ENCODE data around the gene LILRB1. TPM values are rescaled to one million over a fixed set of nuclear protein-coding genes. Genes with fewer than 3 reads are reported as not detected.

Gene LILRB1
- polyA plus RNA-seq, 1 donor from 2014 or later, result not detected

- no peaks in the 10 kb centered on the region for H3K27me3 ChIP-seq (ENCODE audit: insufficient read depth, low read depth, low read length)
- TF ChIP-seq REST (IDR thresholded peaks at IDR 0.05; ENCODE audit: borderline replicate concordance) (no peak), SMC3 (conservative IDR thresholded peaks at IDR 0.05; ENCODE audit: poor library complexity) (no peak), CTCF (IDR thresholded peaks at IDR 0.05; ENCODE audit: poor library complexity, severe bottlenecking) (no peak), TAF1 (IDR thresholded peaks at IDR 0.05; ENCODE audit: low read depth) (no peak), EP300 (conservative IDR thresholded peaks at IDR 0.05; ENCODE audit: poor library complexity, severe bottlenecking) (no peak), RAD21 (conservative IDR thresholded peaks at IDR 0.05) (no peak), POLR2AphosphoS5 (IDR thresholded peaks at IDR 0.05) (no peak), EZH2 (IDR thresholded peaks at IDR 0.05; ENCODE audit: borderline replicate concordance, insufficient read depth, low read length, poor library complexity, severe bottlenecking) (no peak), MXI1 (conservative IDR thresholded peaks at IDR 0.05; ENCODE audit: poor library complexity, severe bottlenecking) (no peak)
- H3K9ac ChIP-seq (ENCODE audit: low read length), result no peak overlapping the region
- H3K4me2 ChIP-seq (ENCODE audit: low read length), result no peak overlapping the region
- H3K79me2 ChIP-seq (replicated peaks; ENCODE audit: insufficient read depth, low read length), result no peaks in the 10 kb centered on the region
- H3K36me3 ChIP-seq (ENCODE audit: insufficient read depth, low read length), result no peaks in the 10 kb centered on the region
- H3K9me3 ChIP-seq (ENCODE audit: low read length), result peaks cover 6% of the 10 kb centered on the region
- H2AFZ ChIP-seq (ENCODE audit: low read depth, low read length), result no peak overlapping the region
- no peaks in the 10 kb centered on the region for H4K20me1 ChIP-seq (ENCODE audit: insufficient read depth)
- H3K9me2 ChIP-seq (ENCODE audit: insufficient read depth, low read length), result no peaks in the 10 kb centered on the region
- H3K27ac ChIP-seq (ENCODE audit: low read length), result no peak overlapping the region
- no peak overlapping the region for H3K4me3 ChIP-seq (ENCODE audit: low read length)
- H3F3A ChIP-seq (ENCODE audit: insufficient read depth, low read length, poor library complexity, severe bottlenecking), result no peaks in the 10 kb centered on the region
These were observed 15.6 kb upstream of the LILRB1 start for GRCh38 chr19:54614726-54615125.

GRCh38 chr19:54616057-54616456 is 14.2 kb upstream of the LILRB1 start:
- no peak overlapping the region for H3K4me2 ChIP-seq (ENCODE audit: low read length)
- TF ChIP-seq REST (IDR thresholded peaks at IDR 0.05; ENCODE audit: borderline replicate concordance) (no peak), TAF1 (IDR thresholded peaks at IDR 0.05; ENCODE audit: low read depth) (no peak), MXI1 (conservative IDR thresholded peaks at IDR 0.05; ENCODE audit: poor library complexity, severe bottlenecking) (no peak), EP300 (conservative IDR thresholded peaks at IDR 0.05; ENCODE audit: poor library complexity, severe bottlenecking) (no peak), POLR2AphosphoS5 (IDR thresholded peaks at IDR 0.05) (no peak), EZH2 (IDR thresholded peaks at IDR 0.05; ENCODE audit: borderline replicate concordance, insufficient read depth, low read length, poor library complexity, severe bottlenecking) (no peak), SMC3 (conservative IDR thresholded peaks at IDR 0.05; ENCODE audit: poor library complexity) (no peak), CTCF (IDR thresholded peaks at IDR 0.05; ENCODE audit: poor library complexity, severe bottlenecking) (no peak), RAD21 (conservative IDR thresholded peaks at IDR 0.05) (no peak)

More at GRCh38 chr19:54616057-54616456, 14.2 kb upstream of the LILRB1 start:
- no peaks in the 10 kb centered on the region for H3K27me3 ChIP-seq (ENCODE audit: insufficient read depth, low read depth, low read length)
- no peaks in the 10 kb centered on the region for H4K20me1 ChIP-seq (ENCODE audit: insufficient read depth)
- H3K79me2 ChIP-seq (replicated peaks; ENCODE audit: insufficient read depth, low read length), result no peaks in the 10 kb centered on the region
- no peaks in the 10 kb centered on the region for H3K36me3 ChIP-seq (ENCODE audit: insufficient read depth, low read length)
- H3F3A ChIP-seq (ENCODE audit: insufficient read depth, low read length, poor library complexity, severe bottlenecking), result no peaks in the 10 kb centered on the region
- H2AFZ ChIP-seq (ENCODE audit: low read depth, low read length), result no peak overlapping the region
- peaks cover 5% of the 10 kb centered on the region for H3K9me3 ChIP-seq (ENCODE audit: low read length)
- H3K27ac ChIP-seq (ENCODE audit: low read length), result no peak overlapping the region
- no peaks in the 10 kb centered on the region for H3K9me2 ChIP-seq (ENCODE audit: insufficient read depth, low read length)
- H3K9ac ChIP-seq (ENCODE audit: low read length), result no peak overlapping the region
- H3K4me3 ChIP-seq (ENCODE audit: low read length), result no peak overlapping the region

Data from neural cell (in vitro differentiated cells).